NCI-H2029 treated with DMSO at 0.1 percent for 48 hours (cell line): ENCODE data around the gene AK2.
"Not testable (repeated sequence)": the region's sequence is repeated elsewhere in the genome, so short reads cannot be mapped to it uniquely, and the experiment has no call there.

Experiments used
- DNase-seq: peaks from one replicate; lab custom pipeline; 2025; lab: John Stamatoyannopoulos, UW

The AK2 gene

GRCh38 chr1:32998997-32999396, 37.7 kb downstream of the AK2 start:
- DNase-seq: no peak

GRCh38 chr1:32998064-32998463, 38.6 kb downstream of the AK2 start:
- no peak for DNase-seq

GRCh38 chr1:32997381-32997891, 39.2 kb downstream of the AK2 start:
- no peak for DNase-seq

GRCh38 chr1:32993324-32993636, 43.4 kb downstream of the AK2 start:
- not testable (repeated sequence) for DNase-seq

GRCh38 chr1:32992489-32993323, 44.0 kb downstream of the AK2 start:
- DNase-seq: no peak

GRCh38 chr1:32991819-32992488, 44.7 kb downstream of the AK2 start:
- no peak for DNase-seq

- DNase-seq: no peak
Measured at GRCh38 chr1:32991386-32991785, 45.3 kb downstream of the AK2 start.

- no peak for DNase-seq
Measured at GRCh38 chr1:32990887-32991286, 45.8 kb downstream of the AK2 start.

GRCh38 chr1:32989160-32990050, 47.3 kb downstream of the AK2 start:
- DNase-seq: no peak

- no peak for DNase-seq
Measured at GRCh38 chr1:32988665-32989064, 48.0 kb downstream of the AK2 start.

GRCh38 chr1:32985226-32985625, 51.5 kb downstream of the AK2 start:
- DNase-seq: no peak

- no peak for DNase-seq
Measured at GRCh38 chr1:32984455-32985171, 52.1 kb downstream of the AK2 start.

- DNase-seq: no peak
Measured at GRCh38 chr1:32984090-32984454, 52.6 kb downstream of the AK2 start.

- no peak for DNase-seq
Measured at GRCh38 chr1:32983020-32983419, 53.7 kb downstream of the AK2 start.

GRCh38 chr1:32981003-32981901, 55.4 kb downstream of the AK2 start:
- no peak for DNase-seq

- DNase-seq: no peak
Measured at GRCh38 chr1:32980080-32980479, 56.6 kb downstream of the AK2 start.

- DNase-seq: no peak
Measured at GRCh38 chr1:32978854-32979253, 57.8 kb downstream of the AK2 start.

- DNase-seq: no peak
Measured at GRCh38 chr1:32977546-32978087, 59.1 kb downstream of the AK2 start.

- DNase-seq: not testable (repeated sequence)
Measured at GRCh38 chr1:32975055-32975454, 61.6 kb downstream of the AK2 start.

GRCh38 chr1:32973458-32973857, 63.2 kb downstream of the AK2 start:
- DNase-seq: not testable (repeated sequence)
